GM19099 (cell line): ENCODE measurements around the gene KIF11.

Experiments
- POLR2A ChIP-seq: IDR thresholded peaks from 3 replicates; pipeline ENCODE4 v1.6.1; 2011; ENCODE audit warnings: low read depth; ENCODE audit not compliant: insufficient read length; ENCODE audit errors: extremely low read depth

Gene KIF11

GRCh38 chr10:92690211-92690914 lies 97.4 kb downstream of the KIF11 start:
- no peak for TF ChIP-seq POLR2A

GRCh38 chr10:92690915-92691590 lies 98.1 kb downstream of the KIF11 start:
- TF ChIP-seq POLR2A: no peak

GRCh38 chr10:92691591-92692079 lies 98.7 kb downstream of the KIF11 start:
- no peak for TF ChIP-seq POLR2A

DNA sequence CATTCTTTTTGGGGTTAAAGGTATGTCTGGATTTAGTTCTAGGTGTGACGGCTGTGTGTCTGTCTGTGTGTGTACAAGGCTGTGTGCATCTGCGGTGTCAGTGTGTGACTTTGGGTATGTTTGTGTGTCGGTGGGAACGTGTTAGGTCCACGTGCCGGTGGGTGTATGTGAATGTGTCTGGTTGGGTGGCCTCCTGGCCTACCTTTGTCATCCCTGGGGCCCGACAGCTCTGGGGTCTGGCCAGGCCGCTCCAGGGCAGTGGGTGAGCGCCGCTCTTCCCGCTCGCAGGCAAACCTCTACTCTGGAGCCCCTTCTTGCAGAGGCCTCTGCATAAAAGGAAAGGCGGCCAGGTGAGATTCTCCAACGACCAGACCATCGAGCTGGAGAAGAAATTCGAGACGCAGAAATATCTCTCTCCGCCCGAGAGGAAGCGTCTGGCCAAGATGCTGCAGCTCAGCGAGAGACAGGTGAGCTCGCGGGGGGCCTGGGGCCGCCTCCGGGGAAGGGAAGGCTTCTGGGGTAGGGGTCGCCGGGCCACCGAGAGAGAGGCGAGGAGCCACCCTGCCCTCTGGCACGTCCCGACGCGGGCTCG lies 99.2 kb downstream of the KIF11 start:
- no peak for TF ChIP-seq POLR2A

DNA sequence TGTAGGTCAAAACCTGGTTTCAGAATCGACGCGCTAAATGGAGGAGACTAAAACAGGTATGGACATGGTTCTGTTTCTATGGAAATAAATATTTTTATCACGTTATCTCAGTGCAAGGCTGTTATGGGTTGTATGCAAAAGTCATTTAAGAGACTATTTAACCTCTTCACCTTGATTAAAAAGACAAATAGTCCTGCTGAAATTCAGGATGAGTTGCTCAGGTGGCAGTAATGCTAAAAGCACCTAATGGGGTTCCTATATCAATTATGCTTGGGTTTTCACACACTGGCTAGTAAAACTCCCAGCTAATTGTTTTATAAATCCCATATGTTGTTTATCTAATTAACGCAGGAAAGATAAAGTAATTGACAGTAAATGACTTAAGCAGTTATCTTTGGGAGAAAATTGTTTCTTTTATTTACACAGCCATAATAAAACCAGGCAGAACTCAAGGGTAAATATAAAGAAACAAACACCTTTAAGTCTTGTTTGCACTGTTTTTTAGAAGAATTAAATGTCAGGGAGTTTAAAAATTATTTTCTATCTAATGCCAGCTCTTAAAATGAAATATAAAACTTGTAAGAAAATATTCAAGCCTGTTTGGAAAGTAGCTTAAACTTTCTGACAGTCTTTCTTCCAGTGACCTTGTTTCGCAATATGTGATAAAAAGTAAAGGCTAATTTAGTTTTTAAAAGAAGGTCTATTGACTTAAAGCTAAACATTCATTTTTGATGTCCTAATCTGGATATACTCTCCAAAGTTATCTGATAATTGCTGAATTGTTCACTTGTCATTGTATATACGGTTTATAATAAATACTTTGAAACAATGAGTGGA lies 100.0 kb downstream of the KIF11 start:
- TF ChIP-seq POLR2A: no peak

- no peak for TF ChIP-seq POLR2A
These were observed 100.6 kb downstream of the KIF11 start for GRCh38 chr10:92693534-92693893.

- no peak for TF ChIP-seq POLR2A
These were observed 103.0 kb downstream of the KIF11 start for GRCh38 chr10:92695679-92696605.

DNA sequence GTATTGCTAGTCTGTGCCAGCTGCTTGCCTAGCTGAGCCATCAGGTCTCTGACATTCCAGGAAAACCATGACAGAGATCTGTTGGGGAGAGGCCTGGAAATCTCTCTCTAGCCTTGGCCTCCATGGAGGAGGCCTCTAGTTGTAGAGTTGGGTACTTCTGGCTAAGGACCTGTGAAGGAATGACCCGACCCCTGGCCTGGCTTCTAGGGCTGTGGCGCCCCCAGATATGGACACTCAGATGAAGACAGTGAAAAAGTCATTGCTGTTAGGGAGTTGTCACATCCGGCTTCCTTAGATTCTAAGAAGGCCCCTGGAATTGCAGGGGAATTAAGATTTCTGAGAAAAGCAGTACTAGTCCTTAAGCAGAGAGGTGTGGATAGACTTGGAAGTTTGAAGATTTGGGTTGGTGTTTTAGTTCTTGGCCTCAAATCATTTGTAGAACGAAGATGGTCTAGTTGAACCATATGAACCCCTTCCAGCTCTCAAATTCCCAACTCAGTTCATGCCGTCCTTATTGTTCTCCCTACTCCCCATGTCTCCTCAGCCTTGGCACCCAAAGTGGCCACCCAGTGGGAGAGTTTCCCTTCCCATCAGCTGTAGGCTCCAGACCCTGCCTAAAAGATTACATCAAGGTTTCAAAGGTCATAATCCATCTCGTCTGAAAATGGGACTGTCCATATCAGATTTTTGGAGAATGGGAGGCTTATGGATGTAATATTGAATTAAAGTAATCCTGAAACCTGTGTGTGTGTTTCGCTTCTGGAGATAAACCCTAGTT lies 103.9 kb downstream of the KIF11 start:
- TF ChIP-seq POLR2A: no peak

DNA sequence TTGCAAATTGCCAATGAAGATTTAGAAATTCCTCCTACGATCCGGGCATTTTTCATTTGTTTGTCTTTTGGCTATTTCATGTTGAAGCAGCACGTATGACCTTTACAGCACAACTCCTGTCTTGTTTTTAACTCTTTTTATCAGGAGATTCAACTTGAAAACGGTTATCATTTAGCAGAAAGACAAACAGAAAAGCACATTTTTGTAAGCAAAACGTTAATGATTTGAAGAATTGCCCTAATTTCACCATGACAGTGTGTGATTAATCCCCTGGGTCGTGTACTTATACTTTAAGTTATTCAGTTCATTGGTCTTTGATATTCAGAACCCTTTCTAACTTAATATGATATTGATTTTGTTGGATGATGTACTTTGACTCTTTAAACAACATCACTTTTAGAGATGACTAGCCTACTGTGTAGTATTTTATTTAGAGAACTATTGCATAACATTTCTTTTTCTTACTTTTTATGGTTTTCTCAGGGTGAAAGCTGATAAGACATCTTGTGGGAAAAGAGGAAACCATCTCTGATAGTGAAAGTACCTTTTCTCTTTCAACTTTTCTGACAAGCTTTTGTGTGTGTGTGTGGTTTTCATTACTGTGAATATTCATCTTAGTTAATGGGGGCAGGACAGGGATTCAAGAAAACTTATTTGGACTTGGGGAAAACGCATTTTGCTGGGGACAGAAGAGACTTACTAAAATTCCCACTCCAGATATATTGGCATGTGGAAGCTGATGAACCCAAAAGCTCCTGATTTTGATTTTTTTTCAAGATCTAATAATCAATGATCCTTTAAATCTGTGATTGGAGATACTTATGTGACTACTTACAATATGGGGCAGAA lies 105.0 kb downstream of the KIF11 start:
- TF ChIP-seq POLR2A: no peak

DNA sequence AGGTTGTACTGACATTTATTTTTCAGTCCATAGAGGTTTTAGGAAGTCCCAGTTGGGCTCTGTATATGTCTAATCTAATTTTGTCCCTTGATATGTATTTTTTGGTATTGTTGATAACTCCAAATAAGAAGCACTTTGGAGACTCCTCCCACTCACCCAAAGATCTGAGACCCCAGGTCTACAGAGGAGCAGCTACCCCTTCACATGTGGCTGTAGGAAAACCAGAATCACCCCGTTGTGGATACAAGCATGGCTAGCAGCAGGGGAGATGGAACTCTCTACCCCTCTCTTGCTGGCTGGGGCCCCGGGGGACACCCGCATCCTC lies 106.2 kb downstream of the KIF11 start:
- no peak for TF ChIP-seq POLR2A

DNA sequence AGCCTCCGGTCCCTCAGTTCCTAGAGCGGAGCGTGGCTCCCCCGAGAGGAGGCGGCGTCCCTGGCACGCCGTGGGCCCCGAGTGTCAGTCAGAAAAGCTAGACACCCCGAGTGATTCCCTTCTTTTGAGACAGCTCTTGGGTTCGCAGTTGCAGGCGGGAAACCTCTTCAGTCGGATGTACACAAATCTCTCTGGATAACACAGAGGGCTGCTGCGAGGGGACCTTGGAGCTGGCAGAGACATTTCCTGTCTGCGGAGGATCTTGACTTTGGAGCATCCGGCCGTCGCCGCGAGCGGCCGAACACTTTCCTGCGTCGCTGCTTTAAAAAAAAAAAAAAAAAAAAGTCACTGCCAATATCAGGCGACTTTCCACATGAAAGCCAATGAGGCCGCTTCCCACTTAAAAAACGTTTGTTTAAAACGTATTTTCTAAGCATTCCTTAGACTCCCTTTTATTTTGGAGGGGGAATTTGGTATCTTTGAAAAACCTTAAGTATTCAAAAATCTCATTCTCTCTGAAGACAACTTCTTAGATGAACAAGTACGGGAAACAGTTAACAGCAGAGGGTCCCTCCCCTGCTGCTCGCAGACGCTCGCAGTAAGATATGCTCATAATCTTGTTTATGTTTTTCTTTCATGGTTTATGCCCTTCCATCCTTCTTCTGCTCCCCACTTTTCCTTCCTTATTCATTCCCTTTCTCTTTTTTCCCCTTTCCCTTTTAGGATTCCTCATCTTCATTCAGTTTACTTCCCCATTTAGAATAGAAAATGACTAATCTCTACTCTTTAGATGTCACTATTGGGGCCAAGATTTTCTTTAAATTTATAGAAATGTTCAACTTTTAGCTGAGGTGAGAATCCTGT lies 106.8 kb downstream of the KIF11 start:
- TF ChIP-seq POLR2A: no peak

DNA sequence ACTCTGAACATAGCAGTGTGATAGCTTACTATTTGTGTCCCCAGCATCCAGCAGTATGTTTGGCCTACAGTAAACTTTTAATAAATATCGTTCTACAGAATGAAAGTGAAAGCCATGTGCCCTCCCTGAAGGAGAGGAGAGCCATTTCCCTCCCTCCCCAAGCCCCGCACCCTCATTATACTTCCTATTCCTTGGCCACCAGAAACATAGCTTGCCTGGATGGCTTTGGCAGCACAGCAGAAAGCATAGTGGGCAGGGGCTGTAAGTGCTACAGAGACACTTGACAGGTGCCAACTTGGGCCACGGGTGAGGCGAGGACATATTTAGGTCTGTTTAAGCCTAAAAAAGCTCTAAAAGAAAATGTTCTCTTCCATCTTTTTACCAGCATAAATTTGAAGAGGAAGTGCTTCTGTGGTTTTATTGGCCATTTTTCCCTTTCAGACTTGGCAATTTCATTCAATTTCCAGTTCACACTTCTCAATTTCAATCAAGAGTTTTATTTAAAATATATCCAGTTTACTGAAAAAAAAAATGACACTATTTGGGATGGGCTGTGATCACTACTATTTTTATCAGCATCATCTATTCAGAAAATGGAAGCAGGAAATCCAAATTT lies 109.5 kb downstream of the KIF11 start:
- TF ChIP-seq POLR2A: no peak
